HepG2 (cell line): Measurements from ENCODE around the gene FRMPD2. TPM values are rescaled to one million over a fixed set of nuclear protein-coding genes. Genes with fewer than 3 reads are reported as not detected.

Experiments
- ATAC-seq: fragments of 200-7000 bp; cut with Tn5 transposase; 3 replicates; pipeline ENCODE4 v1.9.1; 2020; ENCODE audit warnings: mild to moderate bottlenecking, moderate library complexity
- BruUV-seq: library from RNA; stranded (reverse); fragments of 400-500 nt; replicated peaks from 2 replicates; lab custom pipeline; 2021; lab: Mats Ljungman, UMichigan
- CTCF ChIA-PET: fragments of 300-600 bp; formaldehyde crosslinking; extraction: SDS; loops from one replicate; lab custom pipeline; 2021; ENCODE audit warnings: low total read pairs, inconsistent platforms, low intra/inter-chr PET ratio; lab: Yijun Ruan, JAX
- POLR2A ChIA-PET: fragments of 350-600 bp; sonication (Branson Sonifier 250); formaldehyde crosslinking; loops from one replicate; lab custom pipeline; 2020; ENCODE audit warnings: antibody characterized with exemption, inconsistent platforms; lab: Yijun Ruan, JAX
- DNase-seq: peaks from one replicate; pipeline ENCODE4 v3.0.0-alpha.2; 2015; ENCODE audit warnings: low spot score
- FAIRE-seq: peaks from 3 replicates; lab custom pipeline; 2011; peaks lifted over from hg19 to GRCh38; lab: Jason Lieb, UNC
- H2AFZ ChIP-seq: one replicate; pipeline ENCODE4 v1.6.1; 2011; ENCODE audit warnings: low read length, inconsistent platforms
- H3K27ac ChIP-seq: fragments of 300-600 bp; 3 replicates; pipeline ENCODE4 v1.8.0; 2011; ENCODE audit warnings: mixed run types, mild to moderate bottlenecking, mixed read lengths, low read length, inconsistent platforms; ENCODE audit not compliant: insufficient read depth; ENCODE audit errors: extremely low read length
- H3K27me3 ChIP-seq, 2 experiments: fragments of 200-600 bp in 1 of 2; 2 replicates in 1 of 2; 3 replicates in 1 of 2; pipeline versions ENCODE4 v1.6.0 to v1.8.0; 2011; ENCODE audit warnings: low read length in 2 of 2, mild to moderate bottlenecking in 2 of 2, moderate library complexity in 2 of 2, inconsistent platforms in 1 of 2; ENCODE audit not compliant: insufficient read depth in 2 of 2, control insufficient read depth in 1 of 2
- H3K36me3 ChIP-seq, 2 experiments: fragments of 200-600 bp in 1 of 2; replicated peaks in 1 of 2; 2 replicates in 1 of 2; 3 replicates in 1 of 2; pipeline versions ENCODE4 v1.5.1 to v1.8.0; 2011; ENCODE audit warnings: low read length in 2 of 2, inconsistent platforms in 1 of 2; ENCODE audit not compliant: insufficient read depth in 2 of 2, control insufficient read depth in 1 of 2
- H3K4me1 ChIP-seq: 2 replicates; pipeline ENCODE4 v1.5.1; 2012; ENCODE audit warnings: low read length, inconsistent platforms; ENCODE audit not compliant: insufficient read depth
- H3K4me2 ChIP-seq: 2 replicates; pipeline ENCODE4 v1.6.0; 2011; ENCODE audit warnings: low read depth, low read length, inconsistent platforms
- H3K4me3 ChIP-seq, 3 experiments: fragments of 200-600 bp in 1 of 3; sonication (generic), shearing (Covaris generic) in 1 of 3; replicated peaks in 1 of 3; 2 replicates each; pipeline ENCODE4 v1.5.1; 2011 to 2016; ENCODE audit warnings: low read length in 3 of 3, inconsistent platforms in 2 of 3, low read depth in 2 of 3, mild to moderate bottlenecking in 2 of 3, control low read depth in 1 of 3, mixed read lengths in 1 of 3; ENCODE audit not compliant: insufficient read depth in 1 of 3
- H3K79me2 ChIP-seq: one replicate; pipeline ENCODE4 v1.6.1; 2011; ENCODE audit warnings: low read length, inconsistent platforms; ENCODE audit not compliant: insufficient read depth
- H3K9ac ChIP-seq: 2 replicates; pipeline ENCODE4 v1.6.0; 2011; ENCODE audit warnings: mild to moderate bottlenecking, low read depth, low read length, inconsistent platforms; ENCODE audit not compliant: insufficient read depth
- H3K9me3 ChIP-seq: 2 replicates; pipeline ENCODE4 v1.5.1; 2012; ENCODE audit warnings: mild to moderate bottlenecking, low read length
- H4K20me1 ChIP-seq: 2 replicates; pipeline ENCODE4 v1.6.0; 2011; ENCODE audit warnings: inconsistent platforms, mild to moderate bottlenecking, low read length, moderate library complexity; ENCODE audit not compliant: insufficient read depth
- HOXA7 ChIP-seq: sonication (generic); formaldehyde crosslinking; IDR thresholded peaks from 2 replicates; pipeline ENCODE4 v1.8.1; 2022; ENCODE audit warnings: mild to moderate bottlenecking, missing genetic modification reagents, moderate library complexity
- KLF15 ChIP-seq: sonication (generic); formaldehyde crosslinking; IDR thresholded peaks from 2 replicates; pipeline ENCODE4 v1.8.1; 2023; ENCODE audit warnings: borderline replicate concordance, mild to moderate bottlenecking, inconsistent platforms, missing genetic modification reagents, mixed read lengths
- SNAPC4 ChIP-seq: sonication (generic); formaldehyde crosslinking; IDR thresholded peaks from 2 replicates; pipeline ENCODE4 v1.4.0; 2020; ENCODE audit warnings: mild to moderate bottlenecking, missing genetic modification reagents
- ZFP36 ChIP-seq: fragments of 150-350 bp; IDR thresholded peaks from 2 replicates; pipeline ENCODE4 v1.6.1; 2018; ENCODE audit warnings: borderline replicate concordance, low read length, low read depth; ENCODE audit not compliant: partially characterized antibody
- ZHX2 ChIP-seq, 2 experiments: sonication (generic) in 1 of 2; formaldehyde crosslinking in 1 of 2; IDR thresholded peaks; 2 replicates each; pipeline versions ENCODE4 v1.6.1 to v1.9.0; 2014 to 2022; ENCODE audit warnings: antibody characterized with exemption in 1 of 2, borderline replicate concordance in 1 of 2, inconsistent platforms in 1 of 2, low read depth in 1 of 2, missing genetic modification reagents in 1 of 2
- WGBS: methylation state at CpG from one replicate; pipeline ENCODE4 v1.1.6; 2017; ENCODE audit warnings: low lambda C conversion rate; 5-methylcytosine and 5-hydroxymethylcytosine counted together
- in situ Hi-C: cut with HindIII; loops from 2 replicates; pipeline ENCODE4 v1.10.0; 2017; ENCODE audit warnings: low pct_unique_long_range_greater_than_20kb; ENCODE audit not compliant: extremely low pct_ligation_motif_present
- intact Hi-C: fragments of 100-400 bp; cut with micrococcal nuclease; formaldehyde crosslinking; loops from one replicate; pipeline ENCODE4 v1.10.0; 2022; ENCODE audit not compliant: unreplicated experiment
- polyA plus RNA-seq, 8 experiments: library from polyadenylated mRNA; depleted of rRNA in 3 of 8; stranded (reverse) in 7 of 8; unstranded in 1 of 8; fragments of >200 nt; fragmentation: Illumina TruSeq in 4 of 8; extraction: Trizol in 4 of 8; gene quantifications; 2 replicates each; pipeline versions ENCODE4 v1.2.1 to v1.2.3, GENCODE V29; 2011 to 2016; ENCODE audit warnings: low read depth in 4 of 8, missing spikeins in 1 of 8, mixed read lengths in 1 of 8; ENCODE audit not compliant: insufficient read depth in 1 of 8
- total RNA-seq, 5 experiments: library from RNA; depleted of rRNA; stranded (reverse); fragments of >200 nt; fragmentation: Illumina TruSeq; extraction: Trizol; gene quantifications; 2 replicates each; pipeline ENCODE4 v1.2.3, GENCODE V29; 2016; ENCODE audit warnings: low read depth in 1 of 5
- TF ChIP-seq, protein P1 (sequence below): sonication (generic); formaldehyde crosslinking; IDR thresholded peaks from 2 replicates; pipeline ENCODE4 v1.4.0; 2020; ENCODE audit warnings: missing genetic modification reagents

The FRMPD2 gene
- total and polyA plus RNA-seq, 2 of the 13 experiments (the other 11 are each of a cell fraction or from before 2014, with no cell fraction given) = 0.45 to 1.3 TPM

GRCh38 chr10:48192881-48193450, 81.5 kb downstream of the FRMPD2 start:
- no peak overlapping the region for H3K27ac ChIP-seq
- DNase-seq = no peak
- 67% methylated on average over 9 of the region's 9 CpGs for WGBS
- H3K27me3 ChIP-seq = no peaks in the 10 kb centered on the region
- BruUV-seq = no TSS peak
- no peaks in the 10 kb centered on the region for H3K9me3 ChIP-seq
- ATAC-seq = no peak
- H4K20me1 ChIP-seq = no peaks in the 10 kb centered on the region
- no peaks in the 10 kb centered on the region for H3K36me3 ChIP-seq
- no peak overlapping the region for H3K9ac ChIP-seq
- H3K4me2 ChIP-seq = no peak overlapping the region
- peaks cover 35% of the 10 kb centered on the region for H3K4me1 ChIP-seq
- no peaks in the 10 kb centered on the region for H3K79me2 ChIP-seq
- in situ Hi-C loops (no loop called here), intact Hi-C loops (no loop called here)
- no peak overlapping the region for H3K4me3 ChIP-seq
- no peak overlapping the region for H2AFZ ChIP-seq
- ChIA-PET POLR2A (no interaction called here), CTCF (no interaction called here)
- FAIRE-seq = no peak
- no peak for TF ChIP-seq ZHX2 (IDR thresholded peaks at IDR 0.05; ENCODE audit: low read depth)
- TF ChIP-seq ZHX2 (CRISPR knock-in tag; IDR thresholded peaks at IDR 0.05; ENCODE audit: borderline replicate concordance) = no peak
- no peak for TF ChIP-seq HOXA7 (CRISPR knock-in tag)
- TF ChIP-seq, protein P1, sequence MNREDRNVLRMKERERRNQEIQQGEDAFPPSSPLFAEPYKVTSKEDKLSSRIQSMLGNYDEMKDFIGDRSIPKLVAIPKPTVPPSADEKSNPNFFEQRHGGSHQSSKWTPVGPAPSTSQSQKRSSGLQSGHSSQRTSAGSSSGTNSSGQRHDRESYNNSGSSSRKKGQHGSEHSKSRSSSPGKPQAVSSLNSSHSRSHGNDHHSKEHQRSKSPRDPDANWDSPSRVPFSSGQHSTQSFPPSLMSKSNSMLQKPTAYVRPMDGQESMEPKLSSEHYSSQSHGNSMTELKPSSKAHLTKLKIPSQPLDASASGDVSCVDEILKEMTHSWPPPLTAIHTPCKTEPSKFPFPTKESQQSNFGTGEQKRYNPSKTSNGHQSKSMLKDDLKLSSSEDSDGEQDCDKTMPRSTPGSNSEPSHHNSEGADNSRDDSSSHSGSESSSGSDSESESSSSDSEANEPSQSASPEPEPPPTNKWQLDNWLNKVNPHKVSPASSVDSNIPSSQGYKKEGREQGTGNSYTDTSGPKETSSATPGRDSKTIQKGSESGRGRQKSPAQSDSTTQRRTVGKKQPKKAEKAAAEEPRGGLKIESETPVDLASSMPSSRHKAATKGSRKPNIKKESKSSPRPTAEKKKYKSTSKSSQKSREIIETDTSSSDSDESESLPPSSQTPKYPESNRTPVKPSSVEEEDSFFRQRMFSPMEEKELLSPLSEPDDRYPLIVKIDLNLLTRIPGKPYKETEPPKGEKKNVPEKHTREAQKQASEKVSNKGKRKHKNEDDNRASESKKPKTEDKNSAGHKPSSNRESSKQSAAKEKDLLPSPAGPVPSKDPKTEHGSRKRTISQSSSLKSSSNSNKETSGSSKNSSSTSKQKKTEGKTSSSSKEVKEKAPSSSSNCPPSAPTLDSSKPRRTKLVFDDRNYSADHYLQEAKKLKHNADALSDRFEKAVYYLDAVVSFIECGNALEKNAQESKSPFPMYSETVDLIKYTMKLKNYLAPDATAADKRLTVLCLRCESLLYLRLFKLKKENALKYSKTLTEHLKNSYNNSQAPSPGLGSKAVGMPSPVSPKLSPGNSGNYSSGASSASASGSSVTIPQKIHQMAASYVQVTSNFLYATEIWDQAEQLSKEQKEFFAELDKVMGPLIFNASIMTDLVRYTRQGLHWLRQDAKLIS (CRISPR knock-in tag) = no peak
- no peak for TF ChIP-seq SNAPC4 (CRISPR knock-in tag)
- TF ChIP-seq KLF15 (CRISPR knock-in tag) = no peak
- TF ChIP-seq ZFP36 = no peak
